ENCODE data around the gene LTBP2.

- TF ChIP-seq CEBPB (IDR thresholded peaks at IDR 0.05) (no peak), TEAD4 (IDR thresholded peaks at IDR 0.05) (no peak), EP300 (IDR thresholded peaks at IDR 0.05; ENCODE audit: borderline replicate concordance) (no peak)
Observed at GRCh38 chr14:74583689-74584434, 28.2 kb downstream of the LTBP2 start.
